Measurements from ENCODE around the gene PIGU. TPM values are rescaled to one million over a fixed set of nuclear protein-coding genes. Genes with fewer than 3 reads are reported as not detected.

PIGU gene
- total and polyA plus RNA-seq, 2 of the 13 experiments (the other 11 are each of a cell fraction or from before 2014, with no cell fraction given), result 45.5 to 231 TPM

DNA sequence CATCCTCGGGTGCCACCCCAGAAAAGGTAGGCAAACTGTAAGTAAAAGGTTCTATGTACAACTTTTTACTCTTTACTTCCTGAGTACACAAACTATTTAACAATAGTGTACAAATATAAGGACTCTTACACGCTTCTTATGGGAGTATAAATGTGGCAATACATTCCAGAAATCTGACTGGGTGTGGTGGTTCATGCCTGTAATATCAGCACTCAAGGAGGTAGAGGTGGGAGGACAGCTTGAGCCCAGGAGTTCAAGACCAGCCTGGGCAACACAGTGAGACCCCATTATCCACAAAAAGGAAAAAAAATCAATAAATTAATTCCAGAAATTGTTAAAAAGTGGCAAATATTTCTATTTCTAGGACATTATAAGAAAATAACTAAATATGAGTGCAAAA, 48.9 kb downstream of the PIGU start (continued):
- no peak for TF ChIP-seq ZZZ3 (CRISPR knock-in tag; IDR thresholded peaks at IDR 0.05; ENCODE audit: borderline replicate concordance)
- TF ChIP-seq ZNF232 (CRISPR knock-in tag; IDR thresholded peaks at IDR 0.05; ENCODE audit: borderline replicate concordance), result no peak
- TF ChIP-seq RCOR2 (CRISPR knock-in tag; IDR thresholded peaks at IDR 0.05), result 0 out of 2 replicates have a peak, but pooled peaks have one; percentile 25
- TF ChIP-seq ZNF430 (CRISPR knock-in tag; IDR thresholded peaks at IDR 0.05), result no peak
- no peak for TF ChIP-seq BHLHE40 (IDR thresholded peaks at IDR 0.05; ENCODE audit: low read length)
- TF ChIP-seq MAFK (conservative IDR thresholded peaks at IDR 0.05 in 1 of 2, IDR thresholded peaks at IDR 0.05 in 1 of 2; ENCODE audit: low read length in 2 of 2), result no peak
- TF ChIP-seq, protein P1, sequence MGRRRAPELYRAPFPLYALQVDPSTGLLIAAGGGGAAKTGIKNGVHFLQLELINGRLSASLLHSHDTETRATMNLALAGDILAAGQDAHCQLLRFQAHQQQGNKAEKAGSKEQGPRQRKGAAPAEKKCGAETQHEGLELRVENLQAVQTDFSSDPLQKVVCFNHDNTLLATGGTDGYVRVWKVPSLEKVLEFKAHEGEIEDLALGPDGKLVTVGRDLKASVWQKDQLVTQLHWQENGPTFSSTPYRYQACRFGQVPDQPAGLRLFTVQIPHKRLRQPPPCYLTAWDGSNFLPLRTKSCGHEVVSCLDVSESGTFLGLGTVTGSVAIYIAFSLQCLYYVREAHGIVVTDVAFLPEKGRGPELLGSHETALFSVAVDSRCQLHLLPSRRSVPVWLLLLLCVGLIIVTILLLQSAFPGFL (CRISPR knock-in tag; IDR thresholded peaks at IDR 0.05), result no peak
- TF ChIP-seq ZFP36 (IDR thresholded peaks at IDR 0.05; ENCODE audit: borderline replicate concordance, low read depth, low read length, partially characterized antibody), result no peak
- no peak for TF ChIP-seq ZNF713 (CRISPR knock-in tag; IDR thresholded peaks at IDR 0.05)
- no peak for TF ChIP-seq NFE2L1 (CRISPR knock-in tag; IDR thresholded peaks at IDR 0.05; ENCODE audit: borderline replicate concordance)
- TF ChIP-seq ZNF337 (CRISPR knock-in tag; IDR thresholded peaks at IDR 0.05; ENCODE audit: borderline replicate concordance, low read depth), result no peak
- TF ChIP-seq ATF1 (CRISPR knock-in tag; IDR thresholded peaks at IDR 0.05), result peak; percentile 2; the same call in 1 of the 2 replicates
- peak; percentile 94 for TF ChIP-seq ZNF121 (CRISPR knock-in tag; IDR thresholded peaks at IDR 0.05)
- no peak for TF ChIP-seq RFXAP (CRISPR knock-in tag; IDR thresholded peaks at IDR 0.05; ENCODE audit: borderline replicate concordance)
- TF ChIP-seq, protein P2, sequence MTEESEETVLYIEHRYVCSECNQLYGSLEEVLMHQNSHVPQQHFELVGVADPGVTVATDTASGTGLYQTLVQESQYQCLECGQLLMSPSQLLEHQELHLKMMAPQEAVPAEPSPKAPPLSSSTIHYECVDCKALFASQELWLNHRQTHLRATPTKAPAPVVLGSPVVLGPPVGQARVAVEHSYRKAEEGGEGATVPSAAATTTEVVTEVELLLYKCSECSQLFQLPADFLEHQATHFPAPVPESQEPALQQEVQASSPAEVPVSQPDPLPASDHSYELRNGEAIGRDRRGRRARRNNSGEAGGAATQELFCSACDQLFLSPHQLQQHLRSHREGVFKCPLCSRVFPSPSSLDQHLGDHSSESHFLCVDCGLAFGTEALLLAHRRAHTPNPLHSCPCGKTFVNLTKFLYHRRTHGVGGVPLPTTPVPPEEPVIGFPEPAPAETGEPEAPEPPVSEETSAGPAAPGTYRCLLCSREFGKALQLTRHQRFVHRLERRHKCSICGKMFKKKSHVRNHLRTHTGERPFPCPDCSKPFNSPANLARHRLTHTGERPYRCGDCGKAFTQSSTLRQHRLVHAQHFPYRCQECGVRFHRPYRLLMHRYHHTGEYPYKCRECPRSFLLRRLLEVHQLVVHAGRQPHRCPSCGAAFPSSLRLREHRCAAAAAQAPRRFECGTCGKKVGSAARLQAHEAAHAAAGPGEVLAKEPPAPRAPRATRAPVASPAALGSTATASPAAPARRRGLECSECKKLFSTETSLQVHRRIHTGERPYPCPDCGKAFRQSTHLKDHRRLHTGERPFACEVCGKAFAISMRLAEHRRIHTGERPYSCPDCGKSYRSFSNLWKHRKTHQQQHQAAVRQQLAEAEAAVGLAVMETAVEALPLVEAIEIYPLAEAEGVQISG (CRISPR knock-in tag; IDR thresholded peaks at IDR 0.05), result no peak
- no peak for TF ChIP-seq ZNF333 (CRISPR knock-in tag; IDR thresholded peaks at IDR 0.05; ENCODE audit: borderline replicate concordance)
